ENCODE measurements around the gene BAHD1. TPM values are rescaled to one million over a fixed set of nuclear protein-coding genes. Genes with fewer than 3 reads are reported as not detected.

The BAHD1 gene
- total and polyA plus RNA-seq, 2 donors (not counting 1 experiment from before 2014, with no cell fraction given) = 15.0 to 34.7 TPM

DNA sequence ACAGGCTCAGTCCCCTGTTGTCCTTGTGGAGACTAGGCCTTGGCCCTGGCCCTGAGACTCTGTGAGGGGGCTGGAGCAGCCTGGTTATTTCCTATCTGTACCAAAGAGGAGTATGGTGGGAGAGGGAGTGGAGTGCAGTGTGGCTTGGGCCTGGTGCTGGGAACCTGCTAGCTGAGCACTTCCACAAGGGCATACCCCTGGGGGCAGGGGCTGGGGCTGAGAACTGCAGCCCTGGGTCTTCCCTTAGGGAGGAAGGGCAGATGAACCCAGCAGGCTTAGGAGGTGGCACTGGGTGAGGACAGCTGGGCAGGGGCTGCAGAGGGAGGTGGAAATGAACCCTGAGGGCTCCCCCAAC lies 26.5 kb downstream of the BAHD1 start:
- Mint-ChIP-seq H3K27me3 (no peaks in the 10 kb centered on the region), H3K4me1 (peaks cover 7% of the 10 kb centered on the region), H3K4me3 (no peak overlapping the region), H3K27ac (peak overlapping the region; percentile 50), H3K9me3 (ENCODE audit: insufficient read depth) (no peaks in the 10 kb centered on the region)
- Histone ChIP-seq H3K36me3 (replicated peaks in 1 of 2; ENCODE audit: control extremely low read depth in 1 of 2, control insufficient read depth in 1 of 2, extremely low read depth in 1 of 2, insufficient read depth in 2 of 2, low read length in 1 of 2) (peaks cover 0 to 47% of the 10 kb centered on the region in 2 experiments), H3K9ac (ENCODE audit: low read length) (no peak overlapping the region), H3K4me2 (replicated peaks; ENCODE audit: low read depth, low read length, poor library complexity, severe bottlenecking) (no peak overlapping the region), H3K4me1 (ENCODE audit: control insufficient read depth in 2 of 2, insufficient read depth in 2 of 2, low read length in 2 of 2) (peaks cover 5 to 13% of the 10 kb centered on the region in 2 donors), H3K27ac (ENCODE audit: low read length in 2 of 2) (no peak overlapping the region), H3K79me2 (ENCODE audit: control insufficient read depth, insufficient read depth, low read length) (peaks cover 2% of the 10 kb centered on the region), H3K27me3 (replicated peaks in 1 of 4; ENCODE audit: control extremely low read depth in 1 of 4, control insufficient read depth in 3 of 4, insufficient read depth in 4 of 4, low read length in 3 of 4) (no peaks in the 10 kb centered on the region), H4K20me1 (ENCODE audit: control insufficient read depth, insufficient read depth, low read length, poor library complexity, severe bottlenecking) (no peaks in the 10 kb centered on the region), H3K4me3 (ENCODE audit: control extremely low read depth in 1 of 5, extremely low read depth in 1 of 5, insufficient read depth in 1 of 5, low read depth in 2 of 5, low read length in 4 of 5) (no peak overlapping the region), H2AFZ (ENCODE audit: insufficient read depth, low read depth, low read length, poor library complexity, severe bottlenecking) (no peak overlapping the region), H3K9me3 (ENCODE audit: control extremely low read depth in 1 of 3, control insufficient read depth in 2 of 3, insufficient read depth in 1 of 3, low read length in 2 of 3) (no peaks in the 10 kb centered on the region)
- TF ChIP-seq, protein P1, sequence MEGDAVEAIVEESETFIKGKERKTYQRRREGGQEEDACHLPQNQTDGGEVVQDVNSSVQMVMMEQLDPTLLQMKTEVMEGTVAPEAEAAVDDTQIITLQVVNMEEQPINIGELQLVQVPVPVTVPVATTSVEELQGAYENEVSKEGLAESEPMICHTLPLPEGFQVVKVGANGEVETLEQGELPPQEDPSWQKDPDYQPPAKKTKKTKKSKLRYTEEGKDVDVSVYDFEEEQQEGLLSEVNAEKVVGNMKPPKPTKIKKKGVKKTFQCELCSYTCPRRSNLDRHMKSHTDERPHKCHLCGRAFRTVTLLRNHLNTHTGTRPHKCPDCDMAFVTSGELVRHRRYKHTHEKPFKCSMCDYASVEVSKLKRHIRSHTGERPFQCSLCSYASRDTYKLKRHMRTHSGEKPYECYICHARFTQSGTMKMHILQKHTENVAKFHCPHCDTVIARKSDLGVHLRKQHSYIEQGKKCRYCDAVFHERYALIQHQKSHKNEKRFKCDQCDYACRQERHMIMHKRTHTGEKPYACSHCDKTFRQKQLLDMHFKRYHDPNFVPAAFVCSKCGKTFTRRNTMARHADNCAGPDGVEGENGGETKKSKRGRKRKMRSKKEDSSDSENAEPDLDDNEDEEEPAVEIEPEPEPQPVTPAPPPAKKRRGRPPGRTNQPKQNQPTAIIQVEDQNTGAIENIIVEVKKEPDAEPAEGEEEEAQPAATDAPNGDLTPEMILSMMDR (IDR thresholded peaks at IDR 0.05) = no peak
- TF ChIP-seq EZH2 (IDR thresholded peaks at IDR 0.05; ENCODE audit: borderline replicate concordance, insufficient read depth, low read depth, low read length, poor library complexity, severe bottlenecking) = no peak
- ATAC-seq (ENCODE audit: low read depth) (no peak), DNase-seq (no peak)
- ChIA-PET CTCF (no interaction called here), POLR2A (no interaction called here)
- intact Hi-C loops (cut with micrococcal nuclease) = no loop called here

DNA sequence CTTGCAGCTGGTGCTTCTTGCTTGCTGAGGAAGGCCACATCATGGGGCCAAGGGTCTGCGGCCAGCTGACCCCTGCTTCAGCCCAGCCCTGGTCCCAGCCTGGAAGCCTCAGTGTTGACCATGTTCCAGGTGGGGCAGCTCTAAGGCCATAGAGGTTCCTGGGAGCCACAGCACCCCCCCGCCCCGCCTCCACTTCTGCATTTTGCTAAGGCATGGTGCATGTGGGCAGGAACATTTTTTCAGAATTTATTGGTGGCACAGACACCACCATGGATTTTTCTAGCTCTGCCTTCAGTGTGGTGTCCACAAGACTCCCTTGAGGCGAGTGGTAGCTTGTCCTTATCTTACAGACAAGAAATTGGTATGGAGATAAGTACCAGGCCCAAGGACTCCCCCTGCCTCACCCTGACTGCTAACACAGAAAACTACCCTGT lies 28.2 kb downstream of the BAHD1 start:
- H3K4me2 ChIP-seq (replicated peaks; ENCODE audit: low read depth, low read length, poor library complexity, severe bottlenecking) = no peak overlapping the region
- peak overlapping the region in 1 of 2 donors; percentile 72 for H3K27ac ChIP-seq (ENCODE audit: low read length in 2 of 2)
- WGBS (ENCODE audit: insufficient coverage) = 88% methylated on average over 3 of the region's 4 CpGs
- no peaks in the 10 kb centered on the region for H3K27me3 Mint-ChIP-seq
- no peaks in the 10 kb centered on the region for H3K9me3 Mint-ChIP-seq (ENCODE audit: insufficient read depth)
- no peak overlapping the region for H2AFZ ChIP-seq (ENCODE audit: insufficient read depth, low read depth, low read length, poor library complexity, severe bottlenecking)
- POLR2A ChIA-PET = interaction anchor here (0.7 to 0.8 kb wide), 2 partner anchors 96 to 389 kb away, joined by 3 to 4 read pairs; partner anchors contain the start of gene CCDC32
- peaks cover 6 to 18% of the 10 kb centered on the region in 2 donors for H3K4me1 ChIP-seq (ENCODE audit: control insufficient read depth in 2 of 2, insufficient read depth in 2 of 2, low read length in 2 of 2)
- no peak for ATAC-seq (ENCODE audit: low read depth)
- CTCF ChIA-PET = interaction anchor here (1.5 kb wide), 1 partner anchor 16 kb away, joined by 5 read pairs; no protein-coding TSS in a partner anchor
- H3K9me3 ChIP-seq (ENCODE audit: control extremely low read depth in 1 of 3, control insufficient read depth in 2 of 3, insufficient read depth in 1 of 3, low read length in 2 of 3) = no peaks in the 10 kb centered on the region
- H3K79me2 ChIP-seq (ENCODE audit: control insufficient read depth, insufficient read depth, low read length) = peaks cover 3% of the 10 kb centered on the region
- peaks cover 0 to 33% of the 10 kb centered on the region in 2 experiments for H3K36me3 ChIP-seq (replicated peaks in 1 of 2; ENCODE audit: control extremely low read depth in 1 of 2, control insufficient read depth in 1 of 2, extremely low read depth in 1 of 2, insufficient read depth in 2 of 2, low read length in 1 of 2)
- H3K4me1 Mint-ChIP-seq = peaks cover 15% of the 10 kb centered on the region
- H3K9ac ChIP-seq (ENCODE audit: low read length) = no peak overlapping the region
- no peak overlapping the region for H3K4me3 ChIP-seq (ENCODE audit: control extremely low read depth in 1 of 5, extremely low read depth in 1 of 5, insufficient read depth in 1 of 5, low read depth in 2 of 5, low read length in 4 of 5)
- intact Hi-C loops (cut with micrococcal nuclease) = no loop called here
- TF ChIP-seq, protein P1 (IDR thresholded peaks at IDR 0.05) = no peak
- TF ChIP-seq EZH2 (IDR thresholded peaks at IDR 0.05; ENCODE audit: borderline replicate concordance, insufficient read depth, low read depth, low read length, poor library complexity, severe bottlenecking) = no peak
- peak overlapping the region; percentile 50 for H3K27ac Mint-ChIP-seq
- H4K20me1 ChIP-seq (ENCODE audit: control insufficient read depth, insufficient read depth, low read length, poor library complexity, severe bottlenecking) = no peaks in the 10 kb centered on the region
- H3K27me3 ChIP-seq (replicated peaks in 1 of 4; ENCODE audit: control extremely low read depth in 1 of 4, control insufficient read depth in 3 of 4, insufficient read depth in 4 of 4, low read length in 3 of 4) = no peaks in the 10 kb centered on the region
- H3K4me3 Mint-ChIP-seq = no peak overlapping the region
- peak; percentile 31 for DNase-seq

All from B cell (primary cell).